ENCODE results near the gene LYSMD2.

DNA sequence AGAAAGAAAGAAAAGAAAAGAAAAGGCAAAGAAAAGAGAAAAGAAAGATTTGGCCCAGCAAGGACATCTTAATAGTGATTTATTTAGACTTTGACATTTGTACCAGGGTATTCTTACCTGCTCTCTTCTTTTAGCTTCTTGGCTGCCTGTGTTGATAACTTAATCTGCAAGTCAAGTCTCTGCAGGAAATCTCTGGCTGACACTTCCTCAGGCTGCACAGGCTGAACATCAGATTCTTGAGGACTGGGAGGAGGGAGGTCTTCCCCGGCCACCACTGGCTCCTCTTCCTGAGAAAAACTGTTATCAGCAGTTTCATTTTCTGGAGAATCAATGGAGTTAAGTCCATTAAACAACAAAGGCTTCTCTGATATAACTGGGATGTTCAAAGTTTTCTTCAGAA lies 12.8 kb downstream of the LYSMD2 start:
- TF ChIP-seq, protein P1, sequence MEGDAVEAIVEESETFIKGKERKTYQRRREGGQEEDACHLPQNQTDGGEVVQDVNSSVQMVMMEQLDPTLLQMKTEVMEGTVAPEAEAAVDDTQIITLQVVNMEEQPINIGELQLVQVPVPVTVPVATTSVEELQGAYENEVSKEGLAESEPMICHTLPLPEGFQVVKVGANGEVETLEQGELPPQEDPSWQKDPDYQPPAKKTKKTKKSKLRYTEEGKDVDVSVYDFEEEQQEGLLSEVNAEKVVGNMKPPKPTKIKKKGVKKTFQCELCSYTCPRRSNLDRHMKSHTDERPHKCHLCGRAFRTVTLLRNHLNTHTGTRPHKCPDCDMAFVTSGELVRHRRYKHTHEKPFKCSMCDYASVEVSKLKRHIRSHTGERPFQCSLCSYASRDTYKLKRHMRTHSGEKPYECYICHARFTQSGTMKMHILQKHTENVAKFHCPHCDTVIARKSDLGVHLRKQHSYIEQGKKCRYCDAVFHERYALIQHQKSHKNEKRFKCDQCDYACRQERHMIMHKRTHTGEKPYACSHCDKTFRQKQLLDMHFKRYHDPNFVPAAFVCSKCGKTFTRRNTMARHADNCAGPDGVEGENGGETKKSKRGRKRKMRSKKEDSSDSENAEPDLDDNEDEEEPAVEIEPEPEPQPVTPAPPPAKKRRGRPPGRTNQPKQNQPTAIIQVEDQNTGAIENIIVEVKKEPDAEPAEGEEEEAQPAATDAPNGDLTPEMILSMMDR (conservative IDR thresholded peaks at IDR 0.05; ENCODE audit: low read depth, low read length): no peak
- no peak for TF ChIP-seq EZH2 (IDR thresholded peaks at IDR 0.05; ENCODE audit: borderline replicate concordance, low read depth, low read length, poor library complexity, severe bottlenecking)
